Inflammatory macrophage (primary cell): Measurements from ENCODE around the gene AMOTL1.

Source experiments
- DNase-seq, 2 donors: peaks; one replicate each; pipeline ENCODE4 v3.0.0-alpha.2; 2020 to 2022

Gene AMOTL1

GRCh38 chr11:94741022-94741679, 27.0 kb upstream of the AMOTL1 start:
- peak; percentile 22 to 28 for DNase-seq

DNA sequence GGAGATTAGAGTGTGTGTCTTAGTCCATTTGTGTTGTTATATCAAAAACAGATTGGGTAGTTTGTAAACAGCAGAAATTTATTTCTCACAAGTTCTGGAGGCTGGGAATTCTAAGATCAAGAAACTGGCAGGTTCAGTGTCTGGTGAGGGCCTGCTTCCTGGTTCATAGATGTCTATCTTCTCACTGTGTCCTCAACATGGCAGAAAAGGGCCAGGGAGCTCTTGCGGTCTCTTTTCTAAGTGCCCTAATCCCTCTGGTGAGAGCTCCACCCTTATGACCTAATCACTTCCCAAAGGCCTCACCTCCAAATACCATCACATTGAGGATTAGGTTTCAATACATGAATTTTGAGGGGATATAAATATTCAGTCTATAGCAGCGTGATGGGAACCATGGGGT, 25.5 kb upstream of the AMOTL1 start:
- DNase-seq, result no peak

GRCh38 chr11:94746721-94747120, 21.4 kb upstream of the AMOTL1 start:
- no peak for DNase-seq

DNA sequence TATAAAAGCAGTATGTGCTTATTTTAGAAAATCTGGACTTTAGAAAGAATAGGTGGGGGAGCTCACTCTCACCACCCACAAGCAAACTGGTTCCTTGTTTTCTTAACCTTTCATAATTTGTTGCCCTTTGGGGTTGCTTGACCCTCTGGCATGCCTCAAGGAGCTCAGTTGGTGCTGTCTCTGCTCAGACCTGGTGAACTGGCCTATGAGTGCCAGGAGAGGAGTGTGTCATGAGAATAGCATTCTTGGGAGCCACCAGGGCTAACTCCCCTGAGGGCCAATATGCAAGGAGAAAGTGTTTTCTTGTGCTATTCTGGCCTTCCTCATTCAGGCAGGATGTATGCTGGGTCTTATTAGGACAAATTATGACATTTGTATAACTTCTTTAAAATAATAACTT, 21.0 kb upstream of the AMOTL1 start:
- no peak for DNase-seq

DNA sequence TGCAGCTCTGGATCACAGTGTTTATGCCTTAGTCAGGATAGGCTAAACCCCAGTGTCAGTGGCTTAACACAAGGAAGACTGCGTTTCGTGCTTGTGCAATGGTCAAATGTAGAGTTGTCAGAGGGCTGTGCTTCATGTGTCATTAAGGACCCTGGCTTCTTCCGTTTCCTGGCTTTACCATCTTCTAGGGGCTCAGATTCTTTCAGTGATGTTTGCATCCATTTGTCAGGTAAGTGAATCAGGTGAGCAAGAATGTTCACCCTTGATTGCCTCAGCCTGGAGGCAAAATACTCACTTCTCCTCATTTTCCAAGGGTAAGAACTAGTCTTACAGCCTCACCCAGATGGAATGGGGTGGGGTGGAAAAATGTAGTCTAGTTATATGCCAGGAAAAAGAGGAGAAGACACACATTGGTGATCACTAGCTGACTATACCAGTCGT, 20.5 kb upstream of the AMOTL1 start:
- DNase-seq, result no peak

GRCh38 chr11:94749369-94749768, 18.8 kb upstream of the AMOTL1 start:
- no peak for DNase-seq

DNA sequence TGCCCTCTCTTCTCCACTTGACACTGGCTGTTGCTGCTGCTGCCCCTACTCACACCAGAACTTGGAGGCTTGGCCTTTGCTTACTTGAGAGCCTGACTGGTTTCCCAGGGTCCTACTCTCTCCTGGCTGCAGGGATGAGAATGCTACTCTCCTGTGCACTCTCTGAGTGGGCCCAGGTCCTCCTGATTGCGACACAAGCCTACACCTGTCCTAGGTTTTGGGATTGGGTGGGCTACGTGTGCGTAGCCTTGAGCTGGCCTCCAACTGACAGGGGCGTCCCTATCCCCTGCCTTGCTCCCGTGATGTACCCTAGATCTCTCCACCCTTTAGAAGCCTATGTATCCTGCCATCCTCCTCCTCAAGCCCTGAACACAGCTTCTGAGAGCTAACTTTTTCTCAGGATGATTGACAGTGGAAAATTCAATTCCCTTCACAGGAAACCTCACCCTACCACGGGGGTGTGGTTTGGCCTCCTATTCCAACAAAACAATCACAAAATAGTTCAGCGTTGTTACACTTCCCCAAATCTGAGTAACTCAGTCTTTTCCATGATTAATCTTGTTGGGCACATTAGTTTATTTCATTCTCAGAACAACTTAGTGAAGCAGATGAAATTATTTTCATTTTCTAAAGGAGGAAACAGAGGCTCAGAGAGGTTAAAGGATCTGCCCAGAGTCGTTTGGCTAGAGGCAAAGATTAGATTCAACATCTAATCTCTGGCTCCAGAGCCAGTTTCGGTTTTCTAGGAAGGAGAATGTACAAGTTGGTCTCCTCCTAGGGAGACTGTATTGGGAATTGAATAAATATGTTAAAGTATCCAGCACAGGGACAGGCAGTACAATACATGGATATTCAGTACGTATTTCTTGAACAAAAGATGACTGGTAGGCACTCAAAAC, 17.6 kb upstream of the AMOTL1 start:
- DNase-seq, result no peak

GRCh38 chr11:94751218-94751609, 16.9 kb upstream of the AMOTL1 start:
- no peak for DNase-seq

- no peak for DNase-seq
These were observed 16.4 kb upstream of the AMOTL1 start for GRCh38 chr11:94751786-94752185.

DNA sequence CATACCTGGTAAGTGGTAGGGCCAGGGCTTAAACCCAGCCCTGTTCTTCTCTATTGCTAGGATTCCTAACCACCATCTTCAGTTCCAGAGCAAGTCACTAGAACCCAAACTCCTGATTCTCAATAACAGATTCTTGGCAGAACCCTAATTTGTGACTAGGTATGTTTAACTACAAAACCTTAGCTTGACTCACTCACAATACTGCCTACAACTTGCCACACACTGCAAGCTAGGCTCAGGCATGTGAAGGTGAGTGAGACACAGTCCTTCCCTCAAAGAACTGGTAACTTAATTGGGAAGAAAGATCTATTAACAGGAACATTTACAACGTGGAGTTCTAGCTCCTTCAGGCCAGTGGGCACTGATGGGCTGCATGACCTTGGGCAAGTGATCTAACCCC, 14.5 kb upstream of the AMOTL1 start:
- DNase-seq, result no peak

GRCh38 chr11:94754335-94754734, 13.8 kb upstream of the AMOTL1 start:
- DNase-seq, result no peak

GRCh38 chr11:94754819-94755218, 13.3 kb upstream of the AMOTL1 start:
- no peak for DNase-seq

- no peak for DNase-seq
These were observed 12.7 kb upstream of the AMOTL1 start for GRCh38 chr11:94755494-94755893.

DNA sequence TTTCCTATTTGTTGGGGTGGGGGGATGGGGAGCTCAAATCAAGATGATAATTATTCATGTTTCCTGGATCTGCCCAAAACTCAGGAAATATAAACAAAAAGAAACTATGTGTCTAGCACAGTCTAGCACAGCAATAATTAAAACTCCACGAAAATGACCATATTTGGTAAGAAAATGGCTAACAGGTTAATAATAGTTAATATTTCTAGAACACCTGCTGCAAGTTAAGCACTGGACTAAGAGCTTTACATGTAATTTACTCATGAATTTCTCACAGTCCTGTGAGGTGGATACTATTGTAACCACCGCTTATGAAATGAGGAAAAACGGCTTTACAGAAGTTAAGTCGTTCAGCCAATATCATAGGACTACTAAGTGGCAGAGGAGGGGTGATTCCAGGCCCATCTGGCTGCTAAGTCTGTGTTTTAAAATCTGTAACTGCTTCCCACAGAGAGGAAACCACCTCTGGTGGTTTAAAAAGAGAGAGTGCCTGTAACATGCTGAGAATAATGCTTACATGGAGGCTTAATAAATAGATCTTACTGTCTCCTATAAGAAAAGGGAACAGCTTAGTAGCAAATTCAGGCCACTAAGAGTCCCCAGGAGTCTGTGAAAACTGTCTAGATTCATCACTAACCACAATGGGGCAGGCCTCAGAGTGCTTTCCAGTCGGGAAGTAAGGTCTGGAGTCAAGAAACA, 11.0 kb upstream of the AMOTL1 start:
- DNase-seq, result peak in 1 of 2 donors; percentile 4

- DNase-seq, result no peak
These were observed 9.5 kb upstream of the AMOTL1 start for GRCh38 chr11:94758666-94759065.

- no peak for DNase-seq
These were observed 8.6 kb upstream of the AMOTL1 start for GRCh38 chr11:94759522-94759921.

GRCh38 chr11:94760296-94760695, 7.9 kb upstream of the AMOTL1 start:
- no peak for DNase-seq

DNA sequence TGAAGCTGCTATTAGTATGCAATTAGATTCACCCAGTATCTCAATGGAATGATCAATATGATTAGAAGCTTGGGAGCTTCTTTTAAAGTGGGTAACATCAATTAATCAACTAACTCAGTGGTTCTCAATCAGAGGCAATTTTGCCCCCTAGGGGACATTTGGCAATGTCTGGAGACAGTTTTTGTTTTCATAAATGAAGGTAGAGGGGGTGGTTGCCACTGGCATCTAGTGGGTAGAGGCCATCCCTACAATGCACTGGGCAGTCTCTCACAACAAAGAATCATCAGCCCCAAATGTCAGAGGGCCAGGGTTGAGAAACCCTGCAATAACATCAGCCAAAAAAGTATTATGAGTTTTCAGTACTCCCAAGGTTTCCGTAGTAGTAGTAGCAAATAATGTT, 5.9 kb upstream of the AMOTL1 start:
- DNase-seq, result no peak

GRCh38 chr11:94762995-94763394, 5.2 kb upstream of the AMOTL1 start:
- no peak for DNase-seq

- no peak for DNase-seq
These were observed 1.4 kb upstream of the AMOTL1 start for GRCh38 chr11:94766713-94767206.

- DNase-seq, result no peak
These were observed 865 bp upstream of the AMOTL1 start for GRCh38 chr11:94767291-94767690.

- peak in 1 of 2 donors; percentile 7 for DNase-seq
These were observed 716 bp downstream of the AMOTL1 start for GRCh38 chr11:94768602-94769541.
